Psoas muscle (tissue), 8 donors: Measurements from ENCODE around the gene GGT1. TPM values are rescaled to one million over a fixed set of nuclear protein-coding genes. Genes with fewer than 3 reads are reported as not detected.
A peak's percentile ranks its signal among the peaks of the same experiment; 100 is the strongest.
"Not testable (repeated sequence)": the region's sequence is repeated elsewhere in the genome, so short reads cannot be mapped to it uniquely, and the experiment has no call there.

Source experiments
- ATAC-seq, 4 donors: fragments of 200-7000 bp; cut with Tn5 transposase; one replicate each; pipeline ENCODE4 v1.9.1; 2020; ENCODE audit warnings: moderate library complexity in 3 of 4, mild to moderate bottlenecking in 2 of 4
- DNase-seq, 2 donors: peaks; one replicate each; pipeline ENCODE4 v3.0.0-alpha.2; 2020
- H3K27ac ChIP-seq: fragments of 200-600 bp; one replicate; pipeline ENCODE4 v1.8.0; 2022
- H3K27me3 ChIP-seq, 3 donors: fragments of 200-600 bp in 1 of 3; one replicate each; pipeline versions ENCODE4 v1.6.1 to v1.8.0; 2013 to 2022; ENCODE audit warnings: low read length in 2 of 3, mild to moderate bottlenecking in 2 of 3, moderate library complexity in 1 of 3; ENCODE audit not compliant: insufficient read depth in 3 of 3
- H3K36me3 ChIP-seq, 2 donors: fragments of 200-600 bp in 1 of 2; one replicate each; pipeline versions ENCODE4 v1.6.1 to v1.8.0; 2013 to 2022; ENCODE audit warnings: low read depth in 1 of 2, mild to moderate bottlenecking in 1 of 2, moderate library complexity in 1 of 2; ENCODE audit not compliant: insufficient read depth in 1 of 2
- H3K4me1 ChIP-seq: fragments of 200-600 bp; one replicate; pipeline ENCODE4 v1.8.0; 2022
- H3K4me3 ChIP-seq: fragments of 200-600 bp; one replicate; pipeline ENCODE4 v1.8.0; 2022; ENCODE audit warnings: mild to moderate bottlenecking
- H3K9me3 ChIP-seq: fragments of 200-600 bp; one replicate; pipeline ENCODE4 v1.8.0; 2022
- WGBS, 3 donors: extraction: QIAGEN DNeasy Blood & Tissue Kit; methylation state at CpG; one replicate each; pipeline versions ENCODE4 v1.1.6 to v1.1.7; 2013; 5-methylcytosine and 5-hydroxymethylcytosine counted together
- intact Hi-C, 2 donors: fragments of 100-400 bp; cut with DNase I; formaldehyde crosslinking; loops; one replicate each; pipeline versions ENCODE4 v1.11.0 to v1.14.2; 2022
- polyA plus RNA-seq, 3 donors: library from polyadenylated mRNA; stranded (reverse); fragments of 200-250 nt; gene quantifications; one replicate each; pipeline ENCODE4 v1.2.3, GENCODE V29; 2013
- total RNA-seq, 4 donors: library from RNA; stranded (reverse); fragmentation: NEBNext Ultra II Directional in 2 of 4; extraction: Animal tissue kit (Norgen Biotek cat#: 25700) in 2 of 4; gene quantifications; one replicate each; pipeline versions ENCODE4 v1.2.1 to v1.2.4, GENCODE V29; 2021 to 2023
- TF ChIP-seq, protein P1 (sequence below): fragments of 200-600 bp; IDR thresholded peaks from one replicate; pipeline ENCODE4 v1.8.0; 2022; ENCODE audit warnings: antibody characterized with exemption
- donor health status: healthy with polysubstance abuse.
- donor health status: DM: no; HTN: no; CAD: no; lungs with moderate emphysema.
- donor health status: Bipolar disorder and iron deficiency.
- donor health status: healthy.
- donor health status: DM: yes; HTN: yes; CAD: no.
- donor health status: DM: no; HTN: no; CAD: no.
- donor health status: DM: no; HTN: no; CAD: no.
- donor health status: DM: yes; HTN: yes; CAD: no.

GGT1 gene
- total and polyA plus RNA-seq, 7 donors, result 0.52 to 2.6 (median 0.97) TPM

DNA sequence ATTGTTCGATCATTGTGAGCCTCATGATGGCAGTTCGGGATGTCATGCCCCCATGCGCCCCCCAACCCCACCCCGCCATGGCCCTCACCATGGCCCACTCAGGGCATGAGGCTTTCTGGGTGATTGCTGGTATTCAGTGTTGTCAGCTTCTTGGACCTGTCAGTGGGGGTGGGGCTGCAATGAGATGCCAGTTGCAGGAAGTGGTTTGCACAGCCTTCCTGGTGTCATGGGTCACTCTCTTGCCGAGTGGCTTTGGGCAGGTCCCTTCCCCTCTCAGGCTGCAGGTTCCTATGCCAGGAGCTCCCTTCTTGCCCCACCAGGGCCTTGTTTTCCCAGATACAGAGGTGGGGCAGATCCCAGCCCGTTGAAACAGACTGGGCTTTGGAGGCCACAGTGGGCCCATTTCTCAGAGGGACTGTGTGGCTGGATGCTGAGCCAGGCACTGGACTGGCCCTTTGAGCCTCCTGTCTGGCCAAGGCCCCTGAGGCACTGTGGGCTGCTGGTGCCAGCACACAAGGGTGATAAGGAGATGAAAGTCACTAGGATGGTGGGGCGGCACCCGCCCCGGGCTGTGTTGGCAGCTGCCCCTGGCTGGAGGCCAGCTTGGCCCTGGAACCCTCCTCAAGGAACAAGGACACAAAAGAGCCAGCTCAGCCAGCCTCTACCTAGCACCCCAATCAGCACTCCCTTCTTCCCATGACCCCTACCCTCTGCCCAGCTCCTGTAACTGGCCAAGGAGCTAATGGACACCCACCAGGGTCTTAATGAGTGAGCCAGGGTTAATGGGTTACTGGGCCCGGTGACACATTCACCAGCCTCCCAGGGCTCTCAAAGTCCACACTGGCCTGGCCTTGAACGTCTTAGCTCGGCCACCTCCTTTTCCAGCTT, 1.5 kb upstream of the GGT1 start:
- WGBS, 3 donors, result 69 to 74% (median 71%) methylated on average over 12 of the region's 12 CpGs
- Histone ChIP-seq H3K27me3 (no peaks in the 10 kb centered on the region), H3K27ac (no peak overlapping the region), H3K9me3 (no peaks in the 10 kb centered on the region), H3K4me1 (no peaks in the 10 kb centered on the region), H3K4me3 (no peak overlapping the region), H3K36me3 (no peaks in the 10 kb centered on the region)
- DNase-seq, result no peak
- intact Hi-C loops, result no loop called here
- ATAC-seq, result peak in 3 of 4 donors; percentile 26 to 31 (median 27)
- TF ChIP-seq, protein P1, sequence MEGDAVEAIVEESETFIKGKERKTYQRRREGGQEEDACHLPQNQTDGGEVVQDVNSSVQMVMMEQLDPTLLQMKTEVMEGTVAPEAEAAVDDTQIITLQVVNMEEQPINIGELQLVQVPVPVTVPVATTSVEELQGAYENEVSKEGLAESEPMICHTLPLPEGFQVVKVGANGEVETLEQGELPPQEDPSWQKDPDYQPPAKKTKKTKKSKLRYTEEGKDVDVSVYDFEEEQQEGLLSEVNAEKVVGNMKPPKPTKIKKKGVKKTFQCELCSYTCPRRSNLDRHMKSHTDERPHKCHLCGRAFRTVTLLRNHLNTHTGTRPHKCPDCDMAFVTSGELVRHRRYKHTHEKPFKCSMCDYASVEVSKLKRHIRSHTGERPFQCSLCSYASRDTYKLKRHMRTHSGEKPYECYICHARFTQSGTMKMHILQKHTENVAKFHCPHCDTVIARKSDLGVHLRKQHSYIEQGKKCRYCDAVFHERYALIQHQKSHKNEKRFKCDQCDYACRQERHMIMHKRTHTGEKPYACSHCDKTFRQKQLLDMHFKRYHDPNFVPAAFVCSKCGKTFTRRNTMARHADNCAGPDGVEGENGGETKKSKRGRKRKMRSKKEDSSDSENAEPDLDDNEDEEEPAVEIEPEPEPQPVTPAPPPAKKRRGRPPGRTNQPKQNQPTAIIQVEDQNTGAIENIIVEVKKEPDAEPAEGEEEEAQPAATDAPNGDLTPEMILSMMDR, result no peak

DNA sequence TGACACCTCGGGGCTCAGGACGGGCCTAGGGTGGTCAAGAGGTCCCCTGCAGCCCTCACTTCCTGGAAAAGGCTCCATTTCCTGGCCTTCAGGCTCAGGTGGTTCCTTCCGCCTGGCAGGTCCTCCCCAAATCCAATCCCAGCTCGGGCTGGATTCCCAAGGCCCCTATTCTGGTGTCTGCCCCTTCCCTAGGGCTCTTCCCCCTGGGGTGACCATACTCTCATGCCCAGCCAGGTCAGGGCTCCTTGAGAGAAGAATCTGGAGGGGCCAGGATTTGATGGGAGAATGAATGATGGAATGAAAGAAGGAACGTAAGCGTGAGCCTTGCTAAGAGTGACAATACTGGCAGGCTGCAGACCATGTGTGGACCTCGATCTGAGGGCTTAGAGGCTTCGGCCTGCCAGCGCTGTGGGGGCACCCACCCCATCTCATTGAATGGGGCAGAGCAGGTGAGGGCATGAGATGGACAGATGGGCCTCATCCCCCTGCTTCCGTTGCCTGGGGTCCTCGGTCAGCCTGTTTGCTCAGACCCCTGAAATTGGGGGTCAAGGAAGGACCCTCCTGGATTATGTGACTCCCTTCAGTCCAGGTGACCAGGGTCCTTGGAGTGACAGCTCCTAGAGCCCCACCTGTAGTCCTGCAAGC, 766 bp upstream of the GGT1 start:
- H3K4me3 ChIP-seq, H3K27me3 ChIP-seq, H3K4me1 ChIP-seq, H3K36me3 ChIP-seq, H3K27ac ChIP-seq, ATAC-seq, intact Hi-C loops, H3K9me3 ChIP-seq: not testable (repeated sequence)
- 87 to 90% (median 88%) methylated on average over 11 of the region's 11 CpGs for WGBS, 3 donors
- peak in 1 of 2 donors; percentile 46 for DNase-seq

DNA sequence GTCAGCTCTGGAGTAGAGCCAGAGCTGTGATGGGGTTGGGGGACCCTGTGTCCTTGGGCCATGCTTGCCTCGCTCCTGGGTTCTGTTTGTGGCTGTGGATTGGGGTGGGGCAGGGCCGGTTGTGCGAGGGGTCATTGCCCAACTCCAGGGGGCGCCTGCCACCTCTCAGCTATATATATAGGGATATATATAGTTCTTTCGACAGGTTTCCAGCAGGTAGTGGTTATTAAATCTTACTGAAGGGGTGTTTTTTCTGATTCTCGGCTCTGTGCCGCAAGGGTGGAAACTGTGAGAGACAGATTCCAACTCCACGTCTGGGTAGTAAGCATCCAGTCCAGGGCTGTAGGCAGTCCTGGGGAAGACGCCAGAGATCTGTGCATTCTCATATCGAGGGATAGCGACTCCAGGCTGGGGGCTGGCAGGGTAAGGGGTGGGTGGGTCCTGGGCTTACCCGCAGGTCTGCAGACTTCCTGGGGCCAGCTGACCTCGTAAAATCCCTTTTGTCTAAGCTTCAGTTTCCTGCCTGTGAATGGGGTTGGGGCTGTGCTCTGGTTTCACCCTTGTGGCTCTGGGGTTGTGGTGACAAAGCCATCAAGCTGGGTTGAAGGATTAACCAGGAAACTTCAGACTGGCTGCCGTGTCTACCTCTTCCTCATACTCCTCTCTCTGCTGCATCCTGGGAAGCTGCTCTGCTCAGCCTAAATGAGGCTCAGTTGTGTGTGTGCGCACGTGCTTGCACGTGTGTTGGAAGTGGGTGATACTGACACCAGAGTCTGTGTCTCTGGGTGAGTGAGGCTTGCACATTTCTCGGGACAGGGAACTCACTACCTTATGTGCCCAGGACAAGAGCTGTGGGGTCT, 1.0 kb downstream of the GGT1 start:
- WGBS, 3 donors, result 31 to 34% (median 32%) methylated on average over 16 to 18 of the region's 18 CpGs
- DNase-seq, H3K27me3 ChIP-seq, H3K4me3 ChIP-seq, H3K9me3 ChIP-seq, intact Hi-C loops, H3K36me3 ChIP-seq, H3K27ac ChIP-seq, H3K4me1 ChIP-seq: not testable (repeated sequence)
- peak in 2 of 4 donors; percentile 7 to 40 for ATAC-seq

DNA sequence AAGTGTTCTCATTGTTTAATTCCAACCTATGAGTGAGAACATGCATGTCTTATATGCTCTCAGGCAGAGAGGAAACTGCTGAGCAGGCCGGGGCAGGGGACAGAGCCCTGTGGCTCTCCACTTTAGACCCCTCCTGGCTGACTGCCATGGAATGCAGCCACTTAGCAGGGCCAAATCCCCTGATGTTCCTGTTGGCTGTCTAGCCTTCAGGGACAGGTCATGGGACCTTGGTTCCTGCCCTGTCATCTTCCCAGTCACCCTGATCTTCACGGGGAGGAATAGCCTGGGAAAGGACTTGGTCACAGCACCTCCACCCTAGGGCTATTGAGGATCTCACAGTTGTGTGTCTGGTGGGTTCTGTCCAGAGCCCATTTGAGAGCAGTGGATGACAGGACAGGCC, 3.3 kb downstream of the GGT1 start:
- ATAC-seq, result not testable (repeated sequence)
- WGBS, 3 donors, result 46 to 63% (median 57%) methylated on average over 2 of the region's 2 CpGs

DNA sequence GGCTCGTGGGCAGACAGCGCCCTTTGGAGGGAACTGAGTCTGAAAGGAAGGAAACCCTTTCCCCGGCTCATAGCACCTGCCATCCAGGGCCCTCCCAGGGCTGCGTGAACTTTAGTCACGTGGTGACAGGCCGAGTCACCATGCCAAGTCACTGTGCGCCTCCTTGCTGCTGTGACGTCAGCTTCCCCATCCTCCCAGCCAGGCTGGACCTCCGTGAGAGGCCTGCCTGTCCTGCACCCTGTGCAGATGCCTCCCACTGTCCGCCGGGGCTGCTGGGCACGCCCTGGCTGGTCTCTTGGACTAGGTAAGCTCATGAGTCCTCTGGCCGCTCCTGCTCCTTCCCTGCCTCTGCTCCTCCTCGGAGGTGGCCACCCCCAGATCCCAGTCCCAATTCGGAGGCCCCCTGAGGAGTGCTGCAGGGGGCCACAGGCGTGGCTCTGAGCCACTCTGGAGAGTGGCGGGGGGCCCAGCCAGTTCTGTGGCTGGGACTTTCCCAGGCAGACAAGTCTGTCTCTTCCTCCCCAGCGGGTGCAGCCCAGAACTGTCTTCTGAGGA, 4.5 kb downstream of the GGT1 start:
- H3K4me1 ChIP-seq, DNase-seq, H3K4me3 ChIP-seq, H3K27ac ChIP-seq, H3K9me3 ChIP-seq, intact Hi-C loops, H3K27me3 ChIP-seq, H3K36me3 ChIP-seq: not testable (repeated sequence)
- peak in 2 of 4 donors; percentile 27 to 31 for ATAC-seq
- 60 to 73% (median 63%) methylated on average over 15 to 18 of the region's 18 CpGs for WGBS, 3 donors

More for the DNA sequence above, 3.3 kb downstream of the GGT1 start:
- H3K4me3 ChIP-seq, H3K4me1 ChIP-seq, H3K9me3 ChIP-seq, H3K36me3 ChIP-seq, H3K27me3 ChIP-seq, H3K27ac ChIP-seq, DNase-seq, intact Hi-C loops: not testable (repeated sequence)

DNA sequence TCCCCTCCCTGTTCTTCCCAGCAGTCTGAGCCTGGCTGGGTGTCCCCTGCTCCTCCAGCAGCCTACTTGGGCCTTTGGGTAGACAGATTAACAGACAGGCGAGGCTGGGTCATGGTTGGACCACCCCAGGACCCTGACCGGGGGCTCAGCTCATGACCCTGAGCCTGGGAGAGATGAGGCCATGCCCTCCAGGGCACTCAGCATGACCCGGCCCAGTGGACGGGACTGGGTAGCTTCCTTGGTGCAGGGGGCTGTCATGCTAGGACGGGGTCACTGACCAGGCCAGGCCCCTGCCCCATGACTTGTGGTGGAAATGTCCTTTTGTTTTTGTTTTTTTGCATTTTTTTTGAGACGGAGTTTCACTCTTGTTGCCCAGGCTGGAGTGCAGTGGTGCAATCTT, 5.3 kb downstream of the GGT1 start:
- H3K4me3 ChIP-seq, ATAC-seq, H3K4me1 ChIP-seq: not testable (repeated sequence)

DNA sequence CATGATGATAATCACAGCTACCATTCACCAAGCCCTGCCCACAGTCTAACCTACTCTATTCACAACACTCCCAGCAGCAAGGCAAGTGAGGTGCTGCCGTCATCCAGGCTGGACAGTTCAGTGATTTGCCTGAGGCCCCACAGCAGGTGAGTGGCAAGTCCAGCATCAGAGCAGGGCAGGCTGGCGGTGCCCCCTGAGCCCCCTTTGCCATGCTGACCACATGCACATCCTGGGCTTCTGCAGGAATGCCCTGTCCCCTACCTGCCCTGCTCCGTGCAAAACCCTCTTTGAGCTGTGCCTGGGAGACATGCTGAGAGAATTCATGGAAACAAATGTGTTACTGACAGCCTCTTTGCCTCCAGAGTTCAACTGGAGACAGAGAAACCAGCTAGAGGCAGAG, 6.9 kb downstream of the GGT1 start:
- ATAC-seq, H3K9me3 ChIP-seq, H3K27me3 ChIP-seq, intact Hi-C loops, H3K27ac ChIP-seq, H3K4me1 ChIP-seq, H3K36me3 ChIP-seq, H3K4me3 ChIP-seq, DNase-seq: not testable (repeated sequence)
- 96 to 100% (median 97%) methylated on average over 2 of the region's 3 CpGs for WGBS, 3 donors

More for the DNA sequence above, 5.3 kb downstream of the GGT1 start:
- WGBS, 3 donors, result 76 to 96% (median 96%) methylated on average over 4 to 6 of the region's 6 CpGs
- H3K36me3 ChIP-seq, H3K27me3 ChIP-seq, H3K27ac ChIP-seq, H3K9me3 ChIP-seq, intact Hi-C loops, DNase-seq: not testable (repeated sequence)

DNA sequence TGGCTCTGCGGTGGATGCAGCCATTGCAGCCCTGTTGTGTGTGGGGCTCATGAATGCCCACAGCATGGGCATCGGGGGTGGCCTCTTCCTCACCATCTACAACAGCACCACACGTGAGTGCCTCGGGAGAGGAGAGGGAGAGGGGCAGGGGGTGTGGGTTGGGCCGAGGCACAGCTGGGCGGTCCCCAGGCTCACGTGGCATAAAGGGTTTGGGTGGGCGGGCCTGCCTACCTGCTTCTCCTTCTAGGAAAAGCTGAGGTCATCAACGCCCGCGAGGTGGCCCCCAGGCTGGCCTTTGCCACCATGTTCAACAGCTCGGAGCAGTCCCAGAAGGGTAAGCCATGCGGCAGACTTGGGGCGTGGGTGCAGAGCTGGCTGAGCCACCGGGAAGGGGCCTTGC, 11.8 kb downstream of the GGT1 start:
- H3K27ac ChIP-seq, H3K36me3 ChIP-seq, intact Hi-C loops, ATAC-seq, H3K4me3 ChIP-seq, H3K27me3 ChIP-seq, H3K9me3 ChIP-seq, H3K4me1 ChIP-seq, DNase-seq: not testable (repeated sequence)
- WGBS, 3 donors, result 51 to 72% (median 71%) methylated on average over 7 to 15 of the region's 15 CpGs

DNA sequence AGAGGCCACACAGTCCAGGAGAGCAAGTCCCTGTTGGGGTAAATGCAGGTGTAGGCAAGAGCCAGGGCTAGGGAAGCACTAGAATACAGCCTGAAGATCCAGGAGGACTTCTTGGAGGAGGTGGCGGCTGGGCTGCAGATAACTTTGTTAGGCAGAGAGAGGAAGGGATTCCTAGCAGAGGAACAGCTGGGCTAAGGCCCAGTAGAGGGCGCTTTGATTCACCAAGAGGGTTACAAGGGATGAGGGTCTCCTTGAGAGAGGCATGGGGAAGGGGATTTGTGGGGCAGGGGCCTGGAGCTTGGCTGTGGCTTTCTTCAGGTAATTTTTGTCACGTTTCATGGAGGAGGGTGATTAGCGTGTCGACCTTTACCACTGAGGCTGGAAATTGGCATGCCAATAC, 18.3 kb downstream of the GGT1 start:
- H3K4me1 ChIP-seq, ATAC-seq, DNase-seq, H3K27ac ChIP-seq, H3K36me3 ChIP-seq, H3K9me3 ChIP-seq, H3K27me3 ChIP-seq, H3K4me3 ChIP-seq, intact Hi-C loops: not testable (repeated sequence)
- WGBS, 3 donors, result 55 to 67% (median 57%) methylated on average over 1 to 4 of the region's 5 CpGs
